ENCODE data around the gene TENM3.

TENM3 gene

DNA sequence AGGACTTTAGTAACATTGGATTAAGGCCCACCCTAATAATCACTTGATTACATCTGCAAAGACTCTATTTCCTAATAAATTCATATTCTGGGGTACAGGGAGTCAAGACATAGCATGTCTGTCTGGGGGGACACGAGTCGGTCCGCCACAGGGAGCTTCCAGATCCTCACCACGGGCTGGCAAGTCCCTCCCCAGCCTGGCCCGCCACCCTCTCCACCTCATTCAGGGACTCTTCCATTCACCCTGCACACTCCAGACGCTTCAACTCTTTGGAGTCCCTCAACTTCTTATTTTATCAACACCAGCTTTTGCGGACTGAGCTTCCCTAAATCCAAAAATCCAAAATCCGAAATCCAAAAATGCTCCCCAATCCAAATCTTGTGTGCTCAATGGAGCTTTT is 602.8 kb downstream of the TENM3 start:
- no peak for ATAC-seq
- TF ChIP-seq OSR1 (CRISPR knock-in tag; IDR thresholded peaks at IDR 0.05) (no peak), TOX (CRISPR knock-in tag; IDR thresholded peaks at IDR 0.05; ENCODE audit: borderline replicate concordance) (no peak), RARB (CRISPR knock-in tag; IDR thresholded peaks at IDR 0.05) (no peak), ISL1 (CRISPR knock-in tag; IDR thresholded peaks at IDR 0.05) (no peak), ZNF70 (CRISPR knock-in tag; IDR thresholded peaks at IDR 0.05) (no peak)
- TF ChIP-seq, protein P1, sequence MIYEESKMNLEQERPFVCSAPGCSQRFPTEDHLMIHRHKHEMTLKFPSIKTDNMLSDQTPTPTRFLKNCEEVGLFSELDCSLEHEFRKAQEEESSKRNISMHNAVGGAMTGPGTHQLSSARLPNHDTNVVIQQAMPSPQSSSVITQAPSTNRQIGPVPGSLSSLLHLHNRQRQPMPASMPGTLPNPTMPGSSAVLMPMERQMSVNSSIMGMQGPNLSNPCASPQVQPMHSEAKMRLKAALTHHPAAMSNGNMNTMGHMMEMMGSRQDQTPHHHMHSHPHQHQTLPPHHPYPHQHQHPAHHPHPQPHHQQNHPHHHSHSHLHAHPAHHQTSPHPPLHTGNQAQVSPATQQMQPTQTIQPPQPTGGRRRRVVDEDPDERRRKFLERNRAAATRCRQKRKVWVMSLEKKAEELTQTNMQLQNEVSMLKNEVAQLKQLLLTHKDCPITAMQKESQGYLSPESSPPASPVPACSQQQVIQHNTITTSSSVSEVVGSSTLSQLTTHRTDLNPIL (CRISPR knock-in tag; IDR thresholded peaks at IDR 0.05; ENCODE audit: low read depth), result no peak

DNA sequence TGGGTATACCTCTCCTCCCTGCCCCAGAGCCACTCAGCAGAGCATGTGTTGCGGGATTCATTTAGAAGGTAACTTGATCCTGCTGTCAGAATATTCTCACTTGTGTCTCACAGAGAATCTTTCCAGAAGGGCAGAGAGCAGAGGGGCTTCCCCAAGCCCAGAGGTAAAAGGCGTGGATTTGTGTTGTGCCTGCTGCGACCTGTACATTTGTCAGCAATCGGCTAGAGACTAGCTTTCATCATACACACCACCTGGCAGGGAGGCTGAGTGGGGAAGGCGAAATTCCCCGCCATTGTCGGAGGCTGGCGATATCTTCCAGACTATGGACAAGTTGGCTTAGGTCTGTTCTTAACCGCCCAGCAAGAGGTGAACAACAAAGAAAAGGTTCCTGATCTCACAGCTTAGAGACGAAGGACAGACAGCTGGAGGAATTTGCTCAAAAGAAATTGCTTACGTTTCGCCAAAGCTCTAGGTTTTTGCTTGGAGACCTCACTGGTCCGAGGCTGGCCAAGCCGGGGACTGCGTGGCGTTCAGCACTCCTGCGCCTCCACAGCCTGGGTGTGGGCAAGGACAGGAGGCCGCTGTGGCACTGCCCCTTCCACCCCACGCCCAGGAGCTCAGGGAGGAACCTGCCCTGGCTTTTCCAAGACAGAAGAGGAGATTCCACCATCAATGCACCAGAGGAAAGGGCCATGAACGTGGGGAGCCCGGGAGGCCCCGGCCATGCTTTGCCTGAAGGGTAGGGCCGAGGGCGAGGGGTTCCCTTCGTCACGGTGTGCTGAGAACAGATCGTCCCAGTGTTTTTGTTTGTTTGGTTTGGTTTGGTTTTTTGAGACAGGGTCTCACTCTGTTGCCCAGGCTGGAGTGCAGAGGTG is 604.6 kb downstream of the TENM3 start:
- no peak for ATAC-seq
- TF ChIP-seq ZNF565 (CRISPR knock-in tag; conservative IDR thresholded peaks at IDR 0.05; ENCODE audit: low read depth) (no peak), CSDC2 (CRISPR knock-in tag; IDR thresholded peaks at IDR 0.05) (no peak), ESRRG (CRISPR knock-in tag; IDR thresholded peaks at IDR 0.05) (no peak), TOX (CRISPR knock-in tag; IDR thresholded peaks at IDR 0.05; ENCODE audit: borderline replicate concordance) (no peak), ZNF8 (CRISPR knock-in tag; IDR thresholded peaks at IDR 0.05) (no peak), OSR1 (CRISPR knock-in tag; IDR thresholded peaks at IDR 0.05) (no peak), ZNF70 (CRISPR knock-in tag; IDR thresholded peaks at IDR 0.05) (no peak), TCF4 (CRISPR knock-in tag; IDR thresholded peaks at IDR 0.05; ENCODE audit: borderline replicate concordance) (no peak), GLIS3 (CRISPR knock-in tag; IDR thresholded peaks at IDR 0.05) (no peak), ISL1 (CRISPR knock-in tag; IDR thresholded peaks at IDR 0.05) (no peak), ZFP30 (CRISPR knock-in tag; IDR thresholded peaks at IDR 0.05) (no peak)
- TF ChIP-seq, protein P2, sequence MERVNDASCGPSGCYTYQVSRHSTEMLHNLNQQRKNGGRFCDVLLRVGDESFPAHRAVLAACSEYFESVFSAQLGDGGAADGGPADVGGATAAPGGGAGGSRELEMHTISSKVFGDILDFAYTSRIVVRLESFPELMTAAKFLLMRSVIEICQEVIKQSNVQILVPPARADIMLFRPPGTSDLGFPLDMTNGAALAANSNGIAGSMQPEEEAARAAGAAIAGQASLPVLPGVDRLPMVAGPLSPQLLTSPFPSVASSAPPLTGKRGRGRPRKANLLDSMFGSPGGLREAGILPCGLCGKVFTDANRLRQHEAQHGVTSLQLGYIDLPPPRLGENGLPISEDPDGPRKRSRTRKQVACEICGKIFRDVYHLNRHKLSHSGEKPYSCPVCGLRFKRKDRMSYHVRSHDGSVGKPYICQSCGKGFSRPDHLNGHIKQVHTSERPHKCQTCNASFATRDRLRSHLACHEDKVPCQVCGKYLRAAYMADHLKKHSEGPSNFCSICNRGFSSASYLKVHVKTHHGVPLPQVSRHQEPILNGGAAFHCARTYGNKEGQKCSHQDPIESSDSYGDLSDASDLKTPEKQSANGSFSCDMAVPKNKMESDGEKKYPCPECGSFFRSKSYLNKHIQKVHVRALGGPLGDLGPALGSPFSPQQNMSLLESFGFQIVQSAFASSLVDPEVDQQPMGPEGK (CRISPR knock-in tag; IDR thresholded peaks at IDR 0.05; ENCODE audit: borderline replicate concordance), result no peak
- TF ChIP-seq, protein P3, sequence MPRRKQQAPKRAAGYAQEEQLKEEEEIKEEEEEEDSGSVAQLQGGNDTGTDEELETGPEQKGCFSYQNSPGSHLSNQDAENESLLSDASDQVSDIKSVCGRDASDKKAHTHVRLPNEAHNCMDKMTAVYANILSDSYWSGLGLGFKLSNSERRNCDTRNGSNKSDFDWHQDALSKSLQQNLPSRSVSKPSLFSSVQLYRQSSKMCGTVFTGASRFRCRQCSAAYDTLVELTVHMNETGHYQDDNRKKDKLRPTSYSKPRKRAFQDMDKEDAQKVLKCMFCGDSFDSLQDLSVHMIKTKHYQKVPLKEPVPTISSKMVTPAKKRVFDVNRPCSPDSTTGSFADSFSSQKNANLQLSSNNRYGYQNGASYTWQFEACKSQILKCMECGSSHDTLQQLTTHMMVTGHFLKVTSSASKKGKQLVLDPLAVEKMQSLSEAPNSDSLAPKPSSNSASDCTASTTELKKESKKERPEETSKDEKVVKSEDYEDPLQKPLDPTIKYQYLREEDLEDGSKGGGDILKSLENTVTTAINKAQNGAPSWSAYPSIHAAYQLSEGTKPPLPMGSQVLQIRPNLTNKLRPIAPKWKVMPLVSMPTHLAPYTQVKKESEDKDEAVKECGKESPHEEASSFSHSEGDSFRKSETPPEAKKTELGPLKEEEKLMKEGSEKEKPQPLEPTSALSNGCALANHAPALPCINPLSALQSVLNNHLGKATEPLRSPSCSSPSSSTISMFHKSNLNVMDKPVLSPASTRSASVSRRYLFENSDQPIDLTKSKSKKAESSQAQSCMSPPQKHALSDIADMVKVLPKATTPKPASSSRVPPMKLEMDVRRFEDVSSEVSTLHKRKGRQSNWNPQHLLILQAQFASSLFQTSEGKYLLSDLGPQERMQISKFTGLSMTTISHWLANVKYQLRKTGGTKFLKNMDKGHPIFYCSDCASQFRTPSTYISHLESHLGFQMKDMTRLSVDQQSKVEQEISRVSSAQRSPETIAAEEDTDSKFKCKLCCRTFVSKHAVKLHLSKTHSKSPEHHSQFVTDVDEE (CRISPR knock-in tag; IDR thresholded peaks at IDR 0.05), result no peak
- TF ChIP-seq, protein P4, sequence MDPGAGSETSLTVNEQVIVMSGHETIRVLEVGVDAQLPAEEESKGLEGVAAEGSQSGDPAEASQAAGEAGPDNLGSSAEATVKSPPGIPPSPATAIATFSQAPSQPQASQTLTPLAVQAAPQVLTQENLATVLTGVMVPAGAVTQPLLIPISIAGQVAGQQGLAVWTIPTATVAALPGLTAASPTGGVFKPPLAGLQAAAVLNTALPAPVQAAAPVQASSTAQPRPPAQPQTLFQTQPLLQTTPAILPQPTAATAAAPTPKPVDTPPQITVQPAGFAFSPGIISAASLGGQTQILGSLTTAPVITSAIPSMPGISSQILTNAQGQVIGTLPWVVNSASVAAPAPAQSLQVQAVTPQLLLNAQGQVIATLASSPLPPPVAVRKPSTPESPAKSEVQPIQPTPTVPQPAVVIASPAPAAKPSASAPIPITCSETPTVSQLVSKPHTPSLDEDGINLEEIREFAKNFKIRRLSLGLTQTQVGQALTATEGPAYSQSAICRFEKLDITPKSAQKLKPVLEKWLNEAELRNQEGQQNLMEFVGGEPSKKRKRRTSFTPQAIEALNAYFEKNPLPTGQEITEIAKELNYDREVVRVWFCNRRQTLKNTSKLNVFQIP (CRISPR knock-in tag; IDR thresholded peaks at IDR 0.05; ENCODE audit: borderline replicate concordance, low read depth), result no peak
- TF ChIP-seq, protein P5, sequence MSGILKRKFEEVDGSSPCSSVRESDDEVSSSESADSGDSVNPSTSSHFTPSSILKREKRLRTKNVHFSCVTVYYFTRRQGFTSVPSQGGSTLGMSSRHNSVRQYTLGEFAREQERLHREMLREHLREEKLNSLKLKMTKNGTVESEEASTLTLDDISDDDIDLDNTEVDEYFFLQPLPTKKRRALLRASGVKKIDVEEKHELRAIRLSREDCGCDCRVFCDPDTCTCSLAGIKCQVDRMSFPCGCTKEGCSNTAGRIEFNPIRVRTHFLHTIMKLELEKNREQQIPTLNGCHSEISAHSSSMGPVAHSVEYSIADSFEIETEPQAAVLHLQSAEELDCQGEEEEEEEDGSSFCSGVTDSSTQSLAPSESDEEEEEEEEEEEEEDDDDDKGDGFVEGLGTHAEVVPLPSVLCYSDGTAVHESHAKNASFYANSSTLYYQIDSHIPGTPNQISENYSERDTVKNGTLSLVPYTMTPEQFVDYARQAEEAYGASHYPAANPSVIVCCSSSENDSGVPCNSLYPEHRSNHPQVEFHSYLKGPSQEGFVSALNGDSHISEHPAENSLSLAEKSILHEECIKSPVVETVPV (CRISPR knock-in tag; IDR thresholded peaks at IDR 0.05), result no peak

DNA sequence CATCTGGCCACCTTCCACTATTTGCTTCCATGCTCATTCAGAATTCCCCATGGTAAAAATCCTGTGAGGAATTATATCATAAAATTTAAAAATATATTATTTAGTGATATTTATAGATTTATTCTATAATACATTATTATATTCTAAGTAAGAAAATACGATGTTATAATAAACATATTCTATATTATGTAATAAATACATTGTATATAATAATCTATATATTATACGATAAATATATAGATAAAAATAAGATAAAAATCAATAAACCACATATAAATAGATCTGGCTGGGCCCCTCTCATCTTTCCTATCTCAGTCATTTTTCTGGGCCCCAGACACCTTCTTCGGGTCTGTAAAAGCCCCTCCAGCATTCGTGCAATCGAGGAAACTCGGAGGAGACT is 605.5 kb downstream of the TENM3 start:
- TF ChIP-seq OSR1 (CRISPR knock-in tag; IDR thresholded peaks at IDR 0.05), result no peak
- no peak for ATAC-seq
